HG03066 (cell line): Measurements from ENCODE around the gene TAC4.

Experiments
- ATAC-seq: cut with Tn5 transposase; IDR thresholded peaks from one replicate; pipeline ENCODE4 v1.9.1; 2021; ENCODE audit warnings: low read depth; ENCODE audit not compliant: unreplicated experiment

TAC4 gene

GRCh38 chr17:49819651-49820050 lies 28.2 kb downstream of the TAC4 start:
- ATAC-seq = no peak

GRCh38 chr17:49819138-49819537 lies 28.7 kb downstream of the TAC4 start:
- no peak for ATAC-seq

- no peak for ATAC-seq
These were observed 29.9 kb downstream of the TAC4 start for GRCh38 chr17:49817993-49818392.

- ATAC-seq = no peak
These were observed 32.0 kb downstream of the TAC4 start for GRCh38 chr17:49815761-49816281.

- no peak for ATAC-seq
These were observed 32.9 kb downstream of the TAC4 start for GRCh38 chr17:49814781-49815529.

GRCh38 chr17:49809056-49809455 lies 38.8 kb downstream of the TAC4 start:
- no peak for ATAC-seq

- no peak for ATAC-seq
These were observed 49.1 kb downstream of the TAC4 start for GRCh38 chr17:49798738-49799137.

GRCh38 chr17:49798182-49798581 lies 49.7 kb downstream of the TAC4 start:
- no peak for ATAC-seq

GRCh38 chr17:49795372-49795771 lies 52.5 kb downstream of the TAC4 start:
- ATAC-seq = no peak

- no peak for ATAC-seq
These were observed 54.6 kb downstream of the TAC4 start for GRCh38 chr17:49793309-49793708.

- ATAC-seq = no peak
These were observed 58.7 kb downstream of the TAC4 start for GRCh38 chr17:49789243-49789578.

GRCh38 chr17:49788478-49789242 lies 59.2 kb downstream of the TAC4 start, which contains the start of gene KAT7:
Gene KAT7 (plus strand): TSS chr17:49788681. CDS start chr17:49788835, 154 bp downstream.
- peak; percentile 85 for ATAC-seq
